Vagina (tissue), 2 donors: ENCODE measurements around the gene FAM120A. TPM values are rescaled to one million over a fixed set of nuclear protein-coding genes. Genes with fewer than 3 reads are reported as not detected.

ENCODE experiments used
- DNase-seq, 2 donors: peaks; one replicate each; pipeline ENCODE4 v3.0.0-alpha.2; 2017; ENCODE audit errors: extremely low spot score in 2 of 2
- H3K27ac ChIP-seq: fragments of 200-600 bp; sonication (generic); one replicate; pipeline ENCODE4 v1.5.1; 2019
- H3K27me3 ChIP-seq: fragments of 200-600 bp; sonication (generic); one replicate; pipeline ENCODE4 v1.5.1; 2019
- H3K36me3 ChIP-seq, 2 donors: fragments of 200-600 bp; sonication (generic); one replicate each; pipeline ENCODE4 v1.5.1; 2017 to 2019
- H3K4me1 ChIP-seq: fragments of 200-600 bp; sonication (generic); one replicate; pipeline ENCODE4 v1.5.1; 2019
- H3K4me3 ChIP-seq, 2 donors: fragments of 200-600 bp; sonication (generic); 1 replicate in 1 of 2; 2 replicates in 1 of 2; pipeline ENCODE4 v1.5.1; 2016 to 2019
- H3K9me3 ChIP-seq: fragments of 200-600 bp; sonication (generic); one replicate; pipeline ENCODE4 v1.5.1; 2019
- CTCF ChIP-seq, 3 experiments: fragments of 450-650 bp in 2 of 3; fragments of 200-600 bp in 1 of 3; sonication (generic) in 1 of 3; IDR thresholded peaks; one replicate each; pipeline ENCODE4 v1.5.1; 2017 to 2019; ENCODE audit warnings: antibody characterized with exemption in 3 of 3, mild to moderate bottlenecking in 2 of 3, moderate library complexity in 2 of 3
- POLR2A ChIP-seq, 2 donors: fragments of 450-650 bp; IDR thresholded peaks; one replicate each; pipeline ENCODE4 v1.6.1; 2017; ENCODE audit warnings: antibody characterized with exemption in 2 of 2, mild to moderate bottlenecking in 2 of 2, moderate library complexity in 2 of 2
- POLR2AphosphoS5 ChIP-seq, 2 donors: sonication (generic); formaldehyde crosslinking; IDR thresholded peaks; one replicate each; pipeline ENCODE4 v1.9.0; 2017; ENCODE audit warnings: antibody characterized with exemption in 2 of 2, mild to moderate bottlenecking in 2 of 2, low read depth in 1 of 2; ENCODE audit not compliant: insufficient read depth in 1 of 2
- intact Hi-C: fragments of 100-400 bp; cut with DNase I; formaldehyde crosslinking; loops from one replicate; pipeline ENCODE4 v1.15.1; 2023
- total RNA-seq: library from RNA; depleted of rRNA; stranded (reverse); fragments of >200 nt; gene quantifications from one replicate; pipeline ENCODE4 v1.2.3, GENCODE V29; 2016

FAM120A gene
- total RNA-seq, 1 donor from 2014 or later, result 98.2 TPM

GRCh38 chr9:93540305-93540704 is 88.8 kb downstream of the FAM120A start:
- H3K9me3 ChIP-seq, result no peaks in the 10 kb centered on the region
- no peaks in the 10 kb centered on the region for H3K27me3 ChIP-seq
- TF ChIP-seq CTCF (IDR thresholded peaks at IDR 0.05) (no peak), POLR2A (IDR thresholded peaks at IDR 0.05) (no peak), POLR2AphosphoS5 (IDR thresholded peaks at IDR 0.05; ENCODE audit: insufficient read depth in 1 of 2, low read depth in 1 of 2) (no peak)
- no peak overlapping the region for H3K4me3 ChIP-seq
- intact Hi-C loops, result no loop called here
- H3K36me3 ChIP-seq, result peaks cover 0 to 55% of the 10 kb centered on the region in 2 donors
- no peaks in the 10 kb centered on the region for H3K4me1 ChIP-seq
- no peak for DNase-seq
- H3K27ac ChIP-seq, result no peak overlapping the region

- Histone ChIP-seq H3K36me3 (peaks cover 0 to 56% of the 10 kb centered on the region in 2 donors), H3K4me3 (no peak overlapping the region), H3K27me3 (no peaks in the 10 kb centered on the region), H3K9me3 (no peaks in the 10 kb centered on the region), H3K4me1 (no peaks in the 10 kb centered on the region), H3K27ac (no peak overlapping the region)
- intact Hi-C loops, result no loop called here
- DNase-seq, result no peak
- TF ChIP-seq CTCF (IDR thresholded peaks at IDR 0.05) (no peak), POLR2A (IDR thresholded peaks at IDR 0.05) (no peak), POLR2AphosphoS5 (IDR thresholded peaks at IDR 0.05; ENCODE audit: insufficient read depth in 1 of 2, low read depth in 1 of 2) (no peak)
These were observed 89.5 kb downstream of the FAM120A start for GRCh38 chr9:93541005-93541404.

- H3K36me3 ChIP-seq, result peaks cover 0 to 58% of the 10 kb centered on the region in 2 donors
- intact Hi-C loops, result no loop called here
These were observed 90.3 kb downstream of the FAM120A start for GRCh38 chr9:93541581-93542349.

GRCh38 chr9:93543117-93543516 is 91.6 kb downstream of the FAM120A start:
- TF ChIP-seq CTCF (IDR thresholded peaks at IDR 0.05) (no peak), POLR2A (IDR thresholded peaks at IDR 0.05) (no peak), POLR2AphosphoS5 (IDR thresholded peaks at IDR 0.05; ENCODE audit: insufficient read depth in 1 of 2, low read depth in 1 of 2) (no peak)
- H3K4me1 ChIP-seq, result no peaks in the 10 kb centered on the region
- no peak overlapping the region for H3K27ac ChIP-seq
- H3K4me3 ChIP-seq, result no peak overlapping the region
- H3K27me3 ChIP-seq, result no peaks in the 10 kb centered on the region
- H3K36me3 ChIP-seq, result peaks cover 0 to 55% of the 10 kb centered on the region in 2 donors
- no peaks in the 10 kb centered on the region for H3K9me3 ChIP-seq
- intact Hi-C loops, result no loop called here
- DNase-seq, result no peak

More at GRCh38 chr9:93541581-93542349, 90.3 kb downstream of the FAM120A start:
- no peak for TF ChIP-seq POLR2AphosphoS5 (IDR thresholded peaks at IDR 0.05; ENCODE audit: insufficient read depth in 1 of 2, low read depth in 1 of 2)
- TF ChIP-seq CTCF (IDR thresholded peaks at IDR 0.05), result no peak
- no peak for TF ChIP-seq POLR2A (IDR thresholded peaks at IDR 0.05)
- Histone ChIP-seq H3K4me3 (no peak overlapping the region), H3K9me3 (no peaks in the 10 kb centered on the region), H3K27me3 (no peaks in the 10 kb centered on the region), H3K4me1 (no peaks in the 10 kb centered on the region), H3K27ac (no peak overlapping the region)
- no peak for DNase-seq

GRCh38 chr9:93546356-93546755 is 94.9 kb downstream of the FAM120A start:
- TF ChIP-seq CTCF (IDR thresholded peaks at IDR 0.05) (no peak), POLR2A (IDR thresholded peaks at IDR 0.05) (no peak), POLR2AphosphoS5 (IDR thresholded peaks at IDR 0.05; ENCODE audit: insufficient read depth in 1 of 2, low read depth in 1 of 2) (no peak)
- H3K36me3 ChIP-seq, result peaks cover 0 to 45% of the 10 kb centered on the region in 2 donors
- intact Hi-C loops, result no loop called here
- H3K27me3 ChIP-seq, result no peaks in the 10 kb centered on the region
- no peak overlapping the region for H3K4me3 ChIP-seq
- no peak overlapping the region for H3K27ac ChIP-seq
- DNase-seq, result no peak
- peaks cover 9% of the 10 kb centered on the region for H3K4me1 ChIP-seq
- H3K9me3 ChIP-seq, result no peaks in the 10 kb centered on the region
